NCI-H446 (cell line): ENCODE data around the gene ZNF407.

Experiments used
- DNase-seq, 2 experiments: peaks; one replicate each; lab custom pipeline; 2025; lab: John Stamatoyannopoulos, UW

The ZNF407 gene

GRCh38 chr18:74789078-74789477, 191.4 kb downstream of the ZNF407 start:
- no peak for DNase-seq

GRCh38 chr18:74790451-74790850, 192.8 kb downstream of the ZNF407 start:
- DNase-seq, result no peak

GRCh38 chr18:74791501-74792194, 194.0 kb downstream of the ZNF407 start:
- DNase-seq, result no peak

DNA sequence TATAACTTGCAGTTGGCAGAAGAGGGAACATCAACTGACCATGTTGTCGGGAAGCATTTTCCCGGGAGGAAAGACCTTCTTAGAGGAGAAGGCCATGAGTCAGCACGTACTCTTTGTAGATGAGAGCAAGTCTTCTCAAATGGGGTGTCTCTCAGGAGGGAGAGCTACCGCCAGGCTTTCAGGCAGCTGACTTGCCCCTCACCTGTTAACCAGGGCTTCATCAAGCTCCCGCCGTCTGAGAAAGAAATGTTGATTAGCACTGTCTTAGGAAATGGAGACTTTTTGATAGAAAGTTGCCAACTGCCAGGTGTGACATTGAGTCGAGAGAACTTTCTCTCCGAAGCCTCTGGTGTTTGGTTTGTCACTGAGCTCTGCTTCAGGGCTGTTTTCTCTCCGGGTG, 196.1 kb downstream of the ZNF407 start:
- DNase-seq, result no peak

DNA sequence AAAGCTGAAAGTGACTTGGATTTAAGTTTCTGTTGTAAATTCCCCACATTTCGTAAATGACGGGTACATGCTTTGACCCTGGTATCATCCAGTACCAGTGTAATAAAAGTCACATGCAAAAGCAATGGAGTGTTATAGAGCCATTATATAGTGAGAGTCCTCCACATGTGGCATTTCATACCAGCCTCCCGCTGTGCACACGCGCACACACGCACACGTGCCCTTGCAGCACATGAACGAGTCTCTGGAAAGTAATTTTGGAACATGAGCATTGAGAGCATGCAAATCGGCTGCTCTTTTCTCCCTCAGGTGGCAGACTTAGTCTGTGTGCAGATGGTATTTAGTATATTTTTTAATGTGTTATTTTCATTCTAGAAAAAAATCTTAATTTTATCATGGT, 198.1 kb downstream of the ZNF407 start:
- DNase-seq, result no peak

- DNase-seq, result no peak
These were observed 198.5 kb downstream of the ZNF407 start for GRCh38 chr18:74796211-74796610.

DNA sequence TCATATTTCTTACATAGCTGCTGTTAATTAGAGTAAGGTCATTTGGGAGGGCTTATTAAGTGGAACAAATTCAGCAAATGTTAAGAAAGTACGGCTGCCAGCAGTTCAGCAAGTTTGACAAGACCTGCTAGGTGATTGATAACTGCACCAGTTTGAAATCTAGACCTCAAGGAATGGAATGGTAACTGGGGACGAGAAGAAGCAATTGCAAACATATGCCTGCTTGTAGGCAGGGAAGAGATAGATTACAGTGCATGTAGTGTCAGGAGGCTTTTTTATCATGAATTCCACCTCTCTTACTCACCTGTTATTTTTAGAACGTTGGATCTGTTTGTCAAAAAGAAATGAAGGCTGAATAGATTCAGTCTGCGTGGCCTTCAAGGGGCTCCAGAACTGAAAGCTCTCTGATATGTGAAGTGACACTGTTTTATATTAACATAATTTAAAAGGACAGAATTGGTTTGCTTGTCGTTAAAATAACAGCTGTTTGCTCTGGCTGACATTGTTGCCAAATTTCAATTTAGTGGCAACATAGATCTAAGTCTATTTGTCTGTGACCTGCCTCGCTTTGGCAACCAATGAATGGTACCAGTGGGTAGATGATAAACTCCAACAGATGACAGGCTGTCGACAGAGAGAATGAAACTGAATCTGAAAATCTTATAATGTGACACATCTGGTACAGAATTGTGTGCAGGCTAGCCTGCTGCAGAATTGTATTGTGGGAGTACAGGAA, 199.3 kb downstream of the ZNF407 start:
- no peak for DNase-seq

GRCh38 chr18:74797577-74798151, 200.0 kb downstream of the ZNF407 start:
- no peak for DNase-seq

- no peak for DNase-seq
These were observed 201.9 kb downstream of the ZNF407 start for GRCh38 chr18:74799542-74799941.

DNA sequence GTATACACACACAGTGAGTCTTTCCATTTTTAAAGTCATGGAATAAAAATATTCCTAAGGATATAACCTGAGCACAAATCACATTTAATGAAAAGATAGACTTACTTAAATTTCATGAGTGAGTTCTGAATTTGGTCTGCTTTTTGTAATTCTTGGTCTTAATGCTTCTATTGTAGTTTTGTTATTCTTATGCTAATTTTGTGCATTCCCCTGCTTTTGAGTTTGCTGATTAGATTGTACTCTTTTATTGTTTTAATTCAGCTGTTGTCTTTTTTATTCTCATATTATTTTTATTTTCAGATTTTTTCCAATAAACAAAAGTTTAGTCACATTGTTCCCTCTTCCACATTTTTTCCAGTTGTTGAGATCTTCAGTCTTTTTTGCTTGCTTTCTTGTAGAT, 202.4 kb downstream of the ZNF407 start:
- no peak for DNase-seq

- no peak for DNase-seq
These were observed 205.4 kb downstream of the ZNF407 start for GRCh38 chr18:74803117-74803516.

GRCh38 chr18:74803769-74804168, 206.1 kb downstream of the ZNF407 start:
- no peak for DNase-seq

GRCh38 chr18:74804677-74805076, 207.0 kb downstream of the ZNF407 start:
- no peak for DNase-seq

- no peak for DNase-seq
These were observed 208.4 kb downstream of the ZNF407 start for GRCh38 chr18:74806073-74806472.

DNA sequence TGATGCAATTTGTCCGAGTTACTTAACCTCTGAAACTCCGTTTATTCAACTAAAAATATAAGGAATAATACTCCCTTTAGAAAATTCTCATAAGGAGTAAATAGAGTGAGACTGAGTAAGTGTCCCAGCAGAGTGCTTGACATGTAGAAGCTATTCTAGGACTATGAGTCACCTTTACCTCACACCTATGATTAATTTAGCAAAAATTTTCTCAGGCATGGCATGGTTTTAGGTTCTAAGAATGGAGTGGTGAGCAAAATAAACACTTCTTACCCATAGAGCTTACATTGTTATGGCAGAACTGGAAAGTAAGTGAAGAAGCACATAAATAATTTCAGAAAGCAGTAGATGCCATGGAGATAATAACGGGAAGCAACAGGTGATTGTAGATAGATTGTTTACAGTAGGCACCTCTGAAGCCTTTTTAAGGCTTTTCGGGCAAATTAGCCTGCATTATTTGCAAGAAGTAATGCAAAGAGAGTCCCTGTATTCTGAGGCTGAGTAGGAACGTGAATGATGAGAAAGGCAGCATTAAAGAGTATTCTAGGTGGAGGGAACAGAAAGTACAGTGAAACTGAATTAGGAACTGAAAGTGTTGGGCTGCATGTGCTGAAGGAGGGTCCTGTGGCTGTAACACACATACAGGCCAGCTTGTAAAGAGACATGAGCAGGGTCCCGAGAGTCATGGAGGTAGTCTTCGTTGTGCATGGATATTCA, 209.2 kb downstream of the ZNF407 start:
- no peak for DNase-seq

DNA sequence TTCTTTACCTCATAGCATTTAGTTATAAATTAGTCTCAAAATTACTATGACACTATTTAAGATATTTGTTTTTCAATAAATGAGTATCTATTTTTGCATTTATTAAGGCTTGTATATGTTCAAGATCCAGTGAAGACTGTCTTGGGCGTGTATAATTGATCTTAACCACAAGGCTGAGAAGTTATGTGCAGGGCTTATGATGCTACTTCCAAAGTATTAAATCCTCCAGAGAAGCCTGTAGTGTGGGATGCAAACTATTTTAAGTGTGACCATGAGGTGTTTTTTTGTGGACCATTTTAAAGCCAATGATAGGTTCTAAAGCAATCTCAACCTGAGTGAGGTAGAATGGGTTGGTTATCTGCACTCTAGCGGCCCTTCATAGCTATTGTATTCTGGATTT, 219.9 kb downstream of the ZNF407 start:
- DNase-seq, result no peak

- no peak for DNase-seq
These were observed 221.0 kb downstream of the ZNF407 start for GRCh38 chr18:74818516-74819175.

DNA sequence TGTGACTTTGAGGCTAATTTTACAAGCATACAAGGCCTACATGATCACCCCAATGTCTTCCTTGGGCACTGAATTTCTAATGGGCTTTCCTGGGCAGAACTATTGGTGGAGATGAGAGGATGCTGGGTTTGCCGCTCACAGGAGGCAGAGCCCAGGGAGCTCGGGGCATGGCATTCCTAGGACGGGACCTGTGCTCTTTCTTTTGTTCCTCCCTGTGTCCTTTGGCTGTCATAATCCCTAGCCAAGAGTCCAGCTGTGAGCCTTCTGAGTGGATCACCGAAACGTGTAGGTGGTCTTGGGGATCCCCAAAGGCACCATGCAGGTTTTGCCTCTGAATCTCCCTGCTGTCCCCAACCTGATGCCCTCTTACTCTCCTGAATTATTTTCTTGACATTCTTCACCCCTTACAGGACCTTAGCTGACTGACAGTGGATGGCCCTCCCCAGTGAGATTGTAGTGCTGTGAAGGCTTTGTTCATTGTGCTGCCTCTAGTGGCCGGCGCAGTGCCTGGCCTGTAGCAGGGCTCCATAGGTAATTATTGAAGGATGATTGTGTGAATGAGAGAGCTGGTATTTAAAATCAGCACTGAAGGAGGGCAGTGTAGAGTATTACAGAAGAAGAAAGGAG, 221.9 kb downstream of the ZNF407 start:
- DNase-seq, result no peak

DNA sequence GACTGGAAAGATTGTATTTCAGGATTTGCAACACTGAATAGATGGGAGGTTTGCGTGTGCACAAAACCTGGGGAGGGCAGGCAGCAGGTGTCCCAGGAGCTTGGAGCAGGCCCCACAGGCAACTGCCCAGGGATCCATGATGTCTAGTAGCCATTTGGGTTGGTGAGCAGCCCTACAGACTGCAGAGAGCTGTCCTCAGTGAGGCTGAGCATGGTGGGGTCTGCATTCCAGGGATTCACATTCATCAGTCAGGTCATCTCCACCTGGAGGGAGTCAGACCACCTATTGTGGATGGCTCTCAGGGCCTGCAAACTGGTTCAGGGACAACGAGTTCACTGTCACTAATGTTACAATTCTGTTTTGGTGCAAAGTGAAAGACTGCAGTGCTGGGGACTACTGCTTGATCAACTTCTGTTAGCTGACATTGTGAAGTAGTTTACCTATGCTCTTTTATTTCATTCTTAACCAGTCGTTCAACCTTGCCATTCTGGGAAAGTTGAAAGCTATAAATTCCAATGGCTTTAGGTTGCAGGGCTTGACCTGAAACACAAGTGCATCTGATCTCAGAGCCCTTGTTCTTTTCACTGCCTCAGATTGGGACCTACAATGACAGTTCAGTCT, 222.6 kb downstream of the ZNF407 start:
- DNase-seq, result no peak

- DNase-seq, result no peak
These were observed 227.8 kb downstream of the ZNF407 start for GRCh38 chr18:74825460-74825859.

- DNase-seq, result no peak
These were observed 228.9 kb downstream of the ZNF407 start for GRCh38 chr18:74826572-74826971.
